ENCODE results near the gene MAP4K2. TPM values are rescaled to one million over a fixed set of nuclear protein-coding genes. Genes with fewer than 3 reads are reported as not detected.

Gene MAP4K2
- total RNA-seq, 1 donor from 2014 or later = 34.4 TPM

DNA sequence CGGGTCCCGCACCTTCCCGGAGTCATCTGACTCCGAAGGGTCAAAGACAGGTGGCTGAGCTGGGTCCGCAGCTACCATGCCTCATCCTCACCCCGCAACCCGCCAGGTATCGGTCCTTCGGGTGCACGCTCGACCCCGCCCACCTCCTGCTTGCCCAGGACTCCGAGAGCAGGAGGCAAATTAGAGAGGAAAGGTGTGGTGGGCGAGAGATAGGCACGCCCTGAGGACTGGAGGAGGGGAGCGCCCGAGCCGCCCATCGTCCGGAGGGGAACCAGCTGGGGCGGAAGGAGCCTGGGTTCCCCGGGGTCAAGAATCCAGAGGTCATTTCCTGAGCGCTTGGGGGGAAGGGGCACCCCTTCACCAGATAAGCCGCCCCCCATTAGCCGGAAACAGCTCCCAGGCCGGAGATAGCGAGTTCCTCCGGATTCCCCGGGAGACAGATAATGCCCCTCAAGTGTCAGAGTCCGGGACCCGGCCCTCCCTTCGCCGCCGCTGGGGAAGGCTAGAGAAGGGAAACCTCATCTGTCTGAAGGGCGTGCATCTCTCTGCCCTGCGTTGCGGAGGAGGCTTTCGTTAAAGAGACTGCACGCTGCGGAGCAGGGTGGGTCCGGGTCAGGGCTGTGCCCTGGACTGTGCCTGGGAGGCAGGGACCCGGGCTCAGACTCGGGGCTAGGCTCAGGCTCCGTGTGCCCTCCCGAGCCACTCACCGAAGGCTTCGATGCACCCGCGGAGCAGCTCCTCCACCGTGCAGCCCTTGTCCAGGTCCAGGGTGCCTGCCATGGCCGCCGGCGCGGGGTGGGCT is 60.7 kb downstream of the MAP4K2 start:
- no peak for DNase-seq (ENCODE audit: low read depth in 2 of 2)

DNA sequence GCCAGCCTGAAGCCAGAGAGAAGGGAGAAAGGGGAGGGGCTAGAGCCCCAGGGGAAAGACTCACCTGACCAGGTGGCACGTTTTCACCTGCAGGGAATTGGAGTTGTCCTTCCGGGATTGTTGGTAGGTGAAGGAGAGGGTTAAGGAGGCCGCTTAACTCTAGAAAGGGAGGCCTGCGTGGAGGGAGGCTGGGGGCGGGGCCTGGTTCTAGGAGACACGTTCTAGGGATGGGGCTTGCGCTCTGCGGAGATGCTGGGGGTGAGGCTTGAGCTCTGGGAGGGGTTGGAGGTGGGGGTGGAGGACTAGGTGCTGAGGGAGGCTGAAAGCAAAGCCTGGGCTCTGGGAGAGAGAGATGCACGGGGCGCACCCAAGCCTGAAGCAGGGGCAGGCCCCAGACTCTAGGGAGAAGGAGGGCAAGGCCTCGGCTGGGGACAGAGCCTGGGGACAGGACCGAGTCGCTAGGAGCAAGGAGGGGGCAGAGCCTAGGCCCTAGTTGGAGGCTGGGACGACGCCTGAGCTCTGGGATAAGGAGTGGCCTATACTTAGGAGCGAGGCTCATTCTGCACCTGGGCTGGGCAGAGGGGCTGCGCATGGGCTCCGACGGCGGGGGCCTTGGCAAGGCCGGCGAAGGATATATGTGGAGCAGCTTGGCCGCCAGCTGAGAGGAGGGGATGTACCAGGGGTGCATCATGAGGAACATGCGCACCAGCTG is 61.5 kb downstream of the MAP4K2 start:
- no peak for DNase-seq (ENCODE audit: low read depth in 2 of 2)

DNA sequence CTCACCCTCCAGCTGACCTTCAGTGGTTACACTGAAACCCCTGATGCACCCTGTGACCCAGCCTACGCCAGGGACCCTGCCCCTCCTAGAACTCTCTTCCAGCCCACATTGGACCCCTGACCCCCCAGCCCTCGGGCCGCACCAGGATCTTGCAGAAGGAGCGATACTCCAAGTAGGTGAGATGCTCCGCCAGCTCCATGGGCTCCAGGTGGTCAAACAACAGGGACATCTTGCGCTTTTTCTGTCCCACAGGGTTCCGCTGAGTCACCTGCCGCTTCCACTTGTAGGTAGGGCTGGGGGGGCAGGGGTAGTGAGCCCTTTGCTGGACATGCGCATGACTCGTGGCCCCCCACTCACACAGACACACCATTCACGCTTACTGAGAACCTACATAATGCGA is 63.1 kb downstream of the MAP4K2 start:
- DNase-seq (ENCODE audit: low read depth in 2 of 2) = no peak

DNA sequence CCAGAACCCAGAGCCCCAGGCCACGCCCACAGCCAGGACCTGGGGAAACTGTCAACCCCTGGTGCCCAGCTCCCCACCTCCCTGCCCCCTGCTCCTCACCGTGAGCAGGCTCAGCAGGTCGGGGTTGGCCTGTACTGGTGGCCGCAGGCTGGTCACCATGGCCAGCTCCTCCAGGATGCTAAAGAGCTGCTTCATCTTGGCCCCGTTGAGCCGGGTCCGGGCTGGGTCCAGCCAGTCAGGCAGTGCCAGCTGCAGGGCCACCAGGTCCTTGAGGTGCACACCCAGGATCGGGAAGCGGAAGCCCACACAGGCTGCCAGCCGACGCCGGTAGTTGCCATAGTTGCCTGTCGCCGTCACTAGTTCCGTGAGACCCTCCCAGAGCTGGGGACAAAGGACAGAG is 66.4 kb downstream of the MAP4K2 start:
- DNase-seq (ENCODE audit: low read depth in 2 of 2) = no peak

- DNase-seq (ENCODE audit: low read depth in 2 of 2) = no peak
Measured at GRCh38 chr11:64735725-64736259, 67.2 kb downstream of the MAP4K2 start.

Other genes starting within 250 kb of the MAP4K2 start
- gene SLC22A11, start 247.3 kb downstream of the MAP4K2 start, total RNA-seq = not detected in 2 replicates
- not detected in 2 replicates for gene SLC22A12, start 212.0 kb downstream of the MAP4K2 start, total RNA-seq
- gene NRXN2, start 80.0 kb downstream of the MAP4K2 start, total RNA-seq = not detected in 2 replicates
- gene RASGRP2, start 59.1 kb downstream of the MAP4K2 start, total RNA-seq = 1.8 and 2.7 TPM in 2 replicates
- gene PYGM, start 43.2 kb downstream of the MAP4K2 start, total RNA-seq = 0.13 TPM in 2 replicates
- 44.4 and 76.6 TPM in 2 replicates for gene SF1, start 24.7 kb downstream of the MAP4K2 start, total RNA-seq
- gene MEN1, start 7.3 kb upstream of the MAP4K2 start, total RNA-seq = 10.8 and 21.1 TPM in 2 replicates
- gene CDC42BPG, start 41.4 kb upstream of the MAP4K2 start, total RNA-seq = 0.13 and 0.38 TPM in 2 replicates
- gene EHD1, start 75.4 kb upstream of the MAP4K2 start, total RNA-seq = 30.3 and 39.2 TPM in 2 replicates
- gene ATG2A, start 114.0 kb upstream of the MAP4K2 start, total RNA-seq = 7.2 and 13.5 TPM in 2 replicates
- 6.0 and 11.1 TPM in 2 replicates for gene PPP2R5B, start 121.5 kb upstream of the MAP4K2 start, total RNA-seq
- not detected in 2 replicates for gene GPHA2, start 132.7 kb upstream of the MAP4K2 start, total RNA-seq
- not detected in 2 replicates for gene MAJIN, start 168.9 kb upstream of the MAP4K2 start, total RNA-seq
- 0.39 and 0.63 TPM in 2 replicates for gene BATF2, start 193.8 kb upstream of the MAP4K2 start, total RNA-seq
- gene ARL2, start 210.9 kb upstream of the MAP4K2 start, total RNA-seq = 107 and 142 TPM in 2 replicates
- 7.7 and 10.1 TPM in 2 replicates for gene SNX15, start 224.2 kb upstream of the MAP4K2 start, total RNA-seq
- gene SAC3D1, start 238.0 kb upstream of the MAP4K2 start, total RNA-seq = 7.6 and 8.5 TPM in 2 replicates

Data from dermis microvascular lymphatic vessel endothelial cell (primary cell).